ENCODE measurements around the gene WDR59. TPM values are rescaled to one million over a fixed set of nuclear protein-coding genes. Genes with fewer than 3 reads are reported as not detected.
A peak's percentile ranks its signal among the peaks of the same experiment; 100 is the strongest.
"Not testable (repeated sequence)": the region's sequence is repeated elsewhere in the genome, so short reads cannot be mapped to it uniquely, and the experiment has no call there.

Gene WDR59
- polyA plus RNA-seq, 1 donor (not counting 4 experiments of a cell fraction or from before 2014, with no cell fraction given), result 59.7 TPM

DNA sequence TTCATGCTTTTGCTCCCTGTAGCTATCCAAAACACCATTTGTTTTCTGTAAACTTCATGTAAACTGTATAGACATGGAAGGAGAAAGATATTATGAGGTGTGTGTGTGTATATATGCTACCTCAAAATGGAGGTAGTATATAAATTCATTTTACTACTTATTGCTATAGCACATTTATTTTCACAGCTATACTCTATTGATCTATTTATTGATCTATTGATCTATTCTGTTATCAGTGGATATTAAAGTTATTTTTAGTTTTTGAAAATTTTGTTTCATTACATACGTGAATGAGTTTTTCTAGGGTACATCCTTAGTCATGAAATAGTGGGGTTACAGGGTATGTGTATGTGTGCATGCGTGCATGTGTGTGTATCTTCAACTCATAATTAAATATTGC lies 29.4 kb upstream of the WDR59 start:
- H3K36me3 ChIP-seq (ENCODE audit: control insufficient read depth in 2 of 2, extremely low read depth in 1 of 2, insufficient read depth in 2 of 2, low read length in 2 of 2), result no peaks in the 10 kb centered on the region
- H3K4me3 ChIP-seq (ENCODE audit: control insufficient read depth in 2 of 3, extremely low read depth in 1 of 3, insufficient read depth in 2 of 3, low read depth in 1 of 3, low read length in 3 of 3), result no peak overlapping the region
- no peaks in the 10 kb centered on the region for H3K9me1 ChIP-seq (ENCODE audit: control insufficient read depth, extremely low read depth, insufficient read depth, low read length)
- FAIRE-seq (no peak), DNase-seq (ENCODE audit: low read depth, low spot score) (no peak)
- H4K20me1 ChIP-seq (ENCODE audit: control insufficient read depth, extremely low read depth, insufficient read depth, low read length), result no peaks in the 10 kb centered on the region
- TF ChIP-seq, protein P1, sequence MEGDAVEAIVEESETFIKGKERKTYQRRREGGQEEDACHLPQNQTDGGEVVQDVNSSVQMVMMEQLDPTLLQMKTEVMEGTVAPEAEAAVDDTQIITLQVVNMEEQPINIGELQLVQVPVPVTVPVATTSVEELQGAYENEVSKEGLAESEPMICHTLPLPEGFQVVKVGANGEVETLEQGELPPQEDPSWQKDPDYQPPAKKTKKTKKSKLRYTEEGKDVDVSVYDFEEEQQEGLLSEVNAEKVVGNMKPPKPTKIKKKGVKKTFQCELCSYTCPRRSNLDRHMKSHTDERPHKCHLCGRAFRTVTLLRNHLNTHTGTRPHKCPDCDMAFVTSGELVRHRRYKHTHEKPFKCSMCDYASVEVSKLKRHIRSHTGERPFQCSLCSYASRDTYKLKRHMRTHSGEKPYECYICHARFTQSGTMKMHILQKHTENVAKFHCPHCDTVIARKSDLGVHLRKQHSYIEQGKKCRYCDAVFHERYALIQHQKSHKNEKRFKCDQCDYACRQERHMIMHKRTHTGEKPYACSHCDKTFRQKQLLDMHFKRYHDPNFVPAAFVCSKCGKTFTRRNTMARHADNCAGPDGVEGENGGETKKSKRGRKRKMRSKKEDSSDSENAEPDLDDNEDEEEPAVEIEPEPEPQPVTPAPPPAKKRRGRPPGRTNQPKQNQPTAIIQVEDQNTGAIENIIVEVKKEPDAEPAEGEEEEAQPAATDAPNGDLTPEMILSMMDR (optimal IDR thresholded peaks at IDR 0.05 in 1 of 3, IDR thresholded peaks at IDR 0.05 in 1 of 3, conservative IDR thresholded peaks at IDR 0.05 in 1 of 3; ENCODE audit: extremely low read depth in 1 of 3, insufficient read depth in 2 of 3, low read length in 3 of 3), result no peak
- TF ChIP-seq EZH2 (IDR thresholded peaks at IDR 0.05; ENCODE audit: low read length), result no peak
- H3K4me1 ChIP-seq (ENCODE audit: control insufficient read depth, extremely low read depth, insufficient read depth, low read length), result peaks cover 28% of the 10 kb centered on the region
- no peak overlapping the region for H3K4me2 ChIP-seq (ENCODE audit: control insufficient read depth, extremely low read depth, insufficient read depth, low read depth, low read length)
- H3K27me3 ChIP-seq (ENCODE audit: control insufficient read depth, extremely low read depth, insufficient read depth, low read length), result no peaks in the 10 kb centered on the region
- peaks cover 69% of the 10 kb centered on the region for H3K79me2 ChIP-seq (ENCODE audit: control insufficient read depth, insufficient read depth, low read length)
- no peak overlapping the region for H3K9ac ChIP-seq (ENCODE audit: control insufficient read depth, extremely low read depth, insufficient read depth, low read length)
- dilution Hi-C loops (cut with MboI; ENCODE audit: extremely low pct_ligation_motif_present, low sequenced_read_pairs), result no loop called here
- H3K27ac ChIP-seq (ENCODE audit: control insufficient read depth, insufficient read depth, low read length), result no peak overlapping the region
- H3K9me3 ChIP-seq (ENCODE audit: control insufficient read depth, low read depth, low read length), result no peaks in the 10 kb centered on the region
- H2AFZ ChIP-seq (ENCODE audit: control insufficient read depth, low read length), result no peak overlapping the region

DNA sequence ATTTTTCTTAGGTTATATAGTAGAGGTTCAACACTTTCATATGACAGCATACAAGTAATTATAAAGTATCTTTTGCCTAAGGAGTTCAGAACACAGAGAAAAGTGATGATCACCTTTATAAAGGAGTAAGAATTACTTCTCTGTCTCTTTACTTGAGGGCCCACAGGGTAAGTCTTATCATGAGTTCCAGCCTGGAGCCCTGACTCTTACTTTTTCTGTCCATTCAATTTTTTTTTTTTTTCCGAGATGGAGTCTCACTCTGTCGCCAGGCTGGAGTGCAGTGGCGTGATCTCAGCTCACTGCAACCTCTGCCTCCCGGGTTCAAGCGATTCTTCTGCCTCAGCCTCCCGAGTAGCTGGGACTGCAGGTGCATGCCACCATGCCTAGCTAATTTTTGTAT lies 28.2 kb upstream of the WDR59 start:
- Histone ChIP-seq H3K79me2 (ENCODE audit: control insufficient read depth, insufficient read depth, low read length) (peaks cover 72% of the 10 kb centered on the region), H3K27ac (ENCODE audit: control insufficient read depth, insufficient read depth, low read length) (peak overlapping the region; percentile 98), H3K4me1 (ENCODE audit: control insufficient read depth, extremely low read depth, insufficient read depth, low read length) (peaks cover 28% of the 10 kb centered on the region), H2AFZ (ENCODE audit: control insufficient read depth, low read length) (peak overlapping the region; percentile 42), H3K4me2 (ENCODE audit: control insufficient read depth, extremely low read depth, insufficient read depth, low read depth, low read length) (peak overlapping the region; percentile 92)
- H3K27me3 ChIP-seq (ENCODE audit: control insufficient read depth, extremely low read depth, insufficient read depth, low read length); H3K9ac ChIP-seq (ENCODE audit: control insufficient read depth, extremely low read depth, insufficient read depth, low read length); dilution Hi-C loops (cut with MboI; ENCODE audit: extremely low pct_ligation_motif_present, low sequenced_read_pairs); DNase-seq (ENCODE audit: low read depth, low spot score); H4K20me1 ChIP-seq (ENCODE audit: control insufficient read depth, extremely low read depth, insufficient read depth, low read length); H3K36me3 ChIP-seq (ENCODE audit: control insufficient read depth in 2 of 2, extremely low read depth in 1 of 2, insufficient read depth in 2 of 2, low read length in 2 of 2); H3K9me1 ChIP-seq (ENCODE audit: control insufficient read depth, extremely low read depth, insufficient read depth, low read length); H3K4me3 ChIP-seq (ENCODE audit: control insufficient read depth in 2 of 3, extremely low read depth in 1 of 3, insufficient read depth in 2 of 3, low read depth in 1 of 3, low read length in 3 of 3); H3K9me3 ChIP-seq (ENCODE audit: control insufficient read depth, low read depth, low read length); FAIRE-seq: not testable (repeated sequence)

DNA sequence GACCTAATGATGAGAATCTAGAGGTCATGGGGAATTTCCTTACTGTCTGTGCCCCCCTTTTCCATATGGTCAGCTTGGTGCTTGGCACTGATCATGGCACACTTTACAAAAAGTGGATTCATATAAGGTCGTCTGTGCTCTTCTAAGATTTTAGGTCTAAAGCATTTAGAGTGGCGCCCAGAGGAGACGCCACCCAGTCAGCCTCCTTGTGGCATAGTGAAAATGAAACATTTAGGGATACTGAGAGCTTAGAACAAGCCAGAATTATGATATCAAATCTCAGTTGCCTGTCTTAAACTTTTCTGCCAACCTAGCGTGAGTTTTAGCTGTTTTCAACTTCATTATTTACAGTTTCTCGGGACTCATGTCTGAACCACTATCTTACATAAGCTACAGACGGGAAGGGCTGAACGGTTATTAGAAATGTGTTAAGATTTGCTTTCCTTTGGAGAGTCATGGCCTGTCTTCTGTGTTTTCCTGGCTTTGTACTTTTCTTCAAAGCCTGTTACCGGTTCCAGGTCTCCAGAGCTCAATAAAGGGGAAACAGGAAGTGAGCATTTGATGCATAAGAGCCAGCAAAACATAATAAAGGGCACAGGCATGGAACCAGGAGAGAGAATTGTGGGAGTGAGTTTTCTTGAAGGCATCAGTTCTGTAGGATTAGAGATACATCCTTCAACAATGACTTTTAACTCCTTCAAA lies 27.6 kb upstream of the WDR59 start:
- Histone ChIP-seq H2AFZ (ENCODE audit: control insufficient read depth, low read length) (peak overlapping the region; percentile 65), H4K20me1 (ENCODE audit: control insufficient read depth, extremely low read depth, insufficient read depth, low read length) (no peaks in the 10 kb centered on the region), H3K9me3 (ENCODE audit: control insufficient read depth, low read depth, low read length) (no peaks in the 10 kb centered on the region), H3K36me3 (ENCODE audit: control insufficient read depth in 2 of 2, extremely low read depth in 1 of 2, insufficient read depth in 2 of 2, low read length in 2 of 2) (no peaks in the 10 kb centered on the region), H3K9ac (ENCODE audit: control insufficient read depth, extremely low read depth, insufficient read depth, low read length) (peak overlapping the region; percentile 68), H3K27ac (ENCODE audit: control insufficient read depth, insufficient read depth, low read length) (peak overlapping the region; percentile 98), H3K4me2 (ENCODE audit: control insufficient read depth, extremely low read depth, insufficient read depth, low read depth, low read length) (peak overlapping the region; percentile 92), H3K4me3 (ENCODE audit: control insufficient read depth in 2 of 3, extremely low read depth in 1 of 3, insufficient read depth in 2 of 3, low read depth in 1 of 3, low read length in 3 of 3) (peak overlapping the region in 2 of 3 experiments; percentile 40 to 55), H3K27me3 (ENCODE audit: control insufficient read depth, extremely low read depth, insufficient read depth, low read length) (no peaks in the 10 kb centered on the region), H3K79me2 (ENCODE audit: control insufficient read depth, insufficient read depth, low read length) (peaks cover 74% of the 10 kb centered on the region), H3K4me1 (ENCODE audit: control insufficient read depth, extremely low read depth, insufficient read depth, low read length) (peaks cover 28% of the 10 kb centered on the region), H3K9me1 (ENCODE audit: control insufficient read depth, extremely low read depth, insufficient read depth, low read length) (no peaks in the 10 kb centered on the region)
- DNase-seq (ENCODE audit: low read depth, low spot score) (no peak), FAIRE-seq (no peak)
- TF ChIP-seq, protein P1 (optimal IDR thresholded peaks at IDR 0.05 in 1 of 3, IDR thresholded peaks at IDR 0.05 in 1 of 3, conservative IDR thresholded peaks at IDR 0.05 in 1 of 3; ENCODE audit: extremely low read depth in 1 of 3, insufficient read depth in 2 of 3, low read length in 3 of 3), result no peak
- no peak for TF ChIP-seq EZH2 (IDR thresholded peaks at IDR 0.05; ENCODE audit: low read length)
- dilution Hi-C loops (cut with MboI; ENCODE audit: extremely low pct_ligation_motif_present, low sequenced_read_pairs), result no loop called here

Data from keratinocyte (primary cell).